ENCODE measurements around the gene SPOCD1.

SPOCD1 gene

GRCh38 chr1:31799895-31800673 lies 15.7 kb downstream of the SPOCD1 start:
- no peak for DNase-seq (ENCODE audit: low read depth)

- no peak for DNase-seq (ENCODE audit: low read depth)
Observed at GRCh38 chr1:31799196-31799894, 16.5 kb downstream of the SPOCD1 start.

DNA sequence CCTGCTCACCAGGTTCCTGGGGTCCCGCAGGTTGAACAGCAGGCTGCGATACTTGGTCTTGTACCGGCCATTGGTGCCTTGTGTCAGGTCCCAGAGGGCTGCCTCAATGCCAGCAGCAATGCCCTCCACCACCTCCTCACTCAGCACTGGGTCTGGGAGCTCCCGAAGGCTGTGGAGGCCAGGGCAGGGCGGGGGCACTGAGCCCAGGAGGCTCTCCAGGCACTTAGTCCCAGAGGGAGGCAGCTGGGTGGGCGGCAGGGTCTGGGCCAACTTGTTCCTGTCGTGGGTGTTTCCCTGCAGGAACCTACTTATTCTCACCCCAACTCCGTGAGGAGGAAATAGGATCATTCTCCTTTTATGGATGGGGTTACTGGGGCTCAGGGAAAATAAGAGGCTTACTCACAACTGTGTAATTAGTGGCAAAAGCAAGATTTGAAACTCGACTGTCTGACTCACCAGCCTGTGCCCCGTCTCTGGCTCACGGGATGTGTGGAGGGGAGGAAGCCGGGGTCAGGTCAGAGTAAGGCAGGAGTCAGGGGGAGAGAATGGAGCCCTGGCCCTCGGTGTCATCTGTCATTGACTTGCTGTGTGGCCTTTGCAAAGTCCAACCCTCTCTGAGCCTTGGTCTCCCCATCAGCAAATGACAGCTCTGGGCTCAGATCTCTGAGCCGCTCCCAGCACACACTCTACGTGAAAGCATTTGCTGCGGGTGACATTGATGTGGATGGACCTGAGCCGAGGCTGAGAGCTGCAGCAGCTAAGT lies 17.2 kb downstream of the SPOCD1 start:
- DNase-seq (ENCODE audit: low read depth), result peak; percentile 84

GRCh38 chr1:31798086-31798432 lies 17.8 kb downstream of the SPOCD1 start:
- no peak for DNase-seq (ENCODE audit: low read depth)

- no peak for DNase-seq (ENCODE audit: low read depth)
Observed at GRCh38 chr1:31797216-31797615, 18.6 kb downstream of the SPOCD1 start.

DNA sequence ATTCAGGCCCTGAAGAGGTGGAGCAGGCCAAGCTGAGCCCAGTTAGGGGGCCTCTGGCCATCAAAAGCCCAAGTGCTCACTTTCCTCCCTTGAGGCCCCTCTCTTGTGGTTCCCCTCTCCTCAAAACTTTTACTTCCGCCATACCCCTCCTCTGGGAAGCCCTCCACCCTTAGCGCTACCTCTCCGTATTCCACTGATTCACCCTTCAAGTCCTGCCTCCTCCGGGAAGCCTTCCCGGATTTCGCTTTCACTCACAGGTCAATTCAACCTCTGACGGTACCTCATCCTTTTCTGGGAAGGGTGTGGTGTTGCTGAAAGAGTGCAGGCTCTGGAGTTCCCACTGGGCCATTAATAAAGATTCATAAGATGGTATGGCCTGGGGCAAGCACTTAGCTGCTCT lies 19.1 kb downstream of the SPOCD1 start:
- no peak for DNase-seq (ENCODE audit: low read depth)

- peak; percentile 85 for DNase-seq (ENCODE audit: low read depth)
Observed at GRCh38 chr1:31795801-31796621, 19.8 kb downstream of the SPOCD1 start.

DNA sequence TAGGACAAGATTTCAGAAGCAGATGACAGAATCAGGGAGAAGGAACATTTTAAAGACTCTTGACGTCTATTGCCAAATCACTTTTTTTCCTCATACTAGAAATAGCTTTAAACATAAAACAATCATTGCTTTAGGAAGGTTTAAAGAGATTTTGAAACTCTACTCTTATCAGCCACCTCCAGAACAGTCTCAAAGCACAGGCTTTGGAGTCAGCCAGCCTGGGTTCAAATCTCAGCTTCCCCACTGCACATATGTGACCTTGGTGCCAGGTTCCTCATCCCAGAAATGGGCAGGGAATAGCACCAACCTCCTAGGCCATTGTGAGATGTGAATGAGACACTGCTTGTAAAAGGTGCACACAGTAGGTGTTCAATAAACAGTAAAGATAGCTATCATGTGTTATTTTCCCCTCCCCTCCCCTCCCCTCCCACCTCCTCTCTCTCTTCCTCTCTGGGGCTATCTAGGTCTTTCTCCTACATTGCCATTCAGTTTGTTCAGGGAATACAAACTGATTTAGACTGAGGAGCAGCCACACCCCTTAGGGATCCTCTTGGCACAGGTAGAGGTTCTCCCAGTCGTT lies 20.6 kb downstream of the SPOCD1 start:
- DNase-seq (ENCODE audit: low read depth), result no peak

- DNase-seq (ENCODE audit: low read depth), result no peak
Observed at GRCh38 chr1:31793586-31794285, 22.1 kb downstream of the SPOCD1 start.

DNA sequence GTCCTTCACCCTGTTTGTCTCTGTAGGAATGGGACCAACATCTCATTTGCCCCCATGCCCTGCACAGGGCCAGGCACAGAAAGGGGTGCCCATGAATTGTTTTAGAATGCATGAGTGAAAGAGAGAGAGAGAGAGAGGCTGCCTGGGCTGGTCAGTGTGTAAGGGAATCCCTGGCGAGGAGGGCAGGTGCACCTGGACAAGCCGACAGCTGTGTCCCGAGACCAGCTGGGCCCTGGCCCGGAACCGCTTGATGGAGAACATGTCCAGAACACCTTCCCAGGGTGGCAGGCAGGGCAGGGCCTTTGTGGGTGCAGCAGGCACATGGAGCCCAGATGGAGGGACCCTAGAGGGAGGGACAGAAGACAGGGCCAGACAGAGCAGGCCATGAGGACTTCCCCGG lies 22.7 kb downstream of the SPOCD1 start:
- DNase-seq (ENCODE audit: low read depth), result no peak

DNA sequence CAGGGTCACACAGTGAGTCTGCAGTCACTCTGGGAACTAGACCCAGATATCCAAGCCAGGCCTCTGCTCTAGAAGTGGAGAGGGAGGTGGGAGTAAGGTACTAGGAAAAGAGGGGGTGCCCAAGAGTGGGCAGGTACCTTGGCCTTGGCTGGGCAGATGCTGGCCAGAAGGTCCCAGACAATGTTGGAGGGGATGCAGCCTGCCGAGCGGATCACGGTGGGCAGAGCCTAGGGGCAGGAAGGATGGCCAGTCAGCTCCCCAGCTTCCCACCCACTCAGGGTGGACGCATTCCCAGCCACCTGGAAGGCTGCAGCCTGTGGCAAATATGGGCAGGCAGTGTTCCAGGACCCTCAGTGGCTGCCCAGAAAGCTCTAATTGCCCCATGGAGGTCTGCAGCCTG lies 23.3 kb downstream of the SPOCD1 start:
- DNase-seq (ENCODE audit: low read depth), result no peak

GRCh38 chr1:31792116-31792515 lies 23.7 kb downstream of the SPOCD1 start:
- no peak for DNase-seq (ENCODE audit: low read depth)

DNA sequence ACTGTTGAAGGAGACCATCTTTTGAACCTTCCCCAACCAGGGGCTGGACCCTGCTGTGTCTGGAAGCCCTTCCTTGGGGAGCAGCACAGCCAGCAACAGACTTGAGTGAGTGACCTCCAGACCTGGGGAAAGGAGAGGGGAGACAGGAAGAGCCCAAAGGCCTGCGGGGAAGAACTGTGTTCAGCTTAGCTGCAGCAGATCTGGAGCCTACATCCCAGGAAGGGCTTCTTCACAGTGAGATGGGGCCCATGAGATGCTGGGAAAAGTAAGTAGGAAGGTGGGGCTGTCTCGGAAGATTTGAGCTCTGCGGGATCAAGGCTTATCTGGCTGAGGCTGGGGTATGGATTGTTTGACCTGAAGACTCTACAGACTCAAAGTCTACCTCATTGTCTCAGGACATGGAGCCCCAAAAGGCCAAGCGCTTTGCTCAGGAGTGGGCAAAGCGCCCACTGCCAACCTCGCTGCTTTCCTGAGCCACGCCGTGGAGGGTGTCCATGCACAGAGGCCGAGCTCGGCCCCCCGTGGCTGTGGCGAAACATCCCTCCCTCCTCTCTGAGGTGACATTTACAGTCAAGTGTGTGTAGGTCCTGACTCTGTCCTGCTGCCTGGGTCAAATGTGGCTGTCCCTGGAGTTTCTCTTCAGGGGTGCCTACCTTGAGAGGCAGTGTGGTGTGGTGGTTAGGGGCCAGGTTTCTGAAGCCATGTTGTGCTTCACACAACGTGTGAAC lies 24.5 kb downstream of the SPOCD1 start:
- DNase-seq (ENCODE audit: low read depth), result no peak

DNA sequence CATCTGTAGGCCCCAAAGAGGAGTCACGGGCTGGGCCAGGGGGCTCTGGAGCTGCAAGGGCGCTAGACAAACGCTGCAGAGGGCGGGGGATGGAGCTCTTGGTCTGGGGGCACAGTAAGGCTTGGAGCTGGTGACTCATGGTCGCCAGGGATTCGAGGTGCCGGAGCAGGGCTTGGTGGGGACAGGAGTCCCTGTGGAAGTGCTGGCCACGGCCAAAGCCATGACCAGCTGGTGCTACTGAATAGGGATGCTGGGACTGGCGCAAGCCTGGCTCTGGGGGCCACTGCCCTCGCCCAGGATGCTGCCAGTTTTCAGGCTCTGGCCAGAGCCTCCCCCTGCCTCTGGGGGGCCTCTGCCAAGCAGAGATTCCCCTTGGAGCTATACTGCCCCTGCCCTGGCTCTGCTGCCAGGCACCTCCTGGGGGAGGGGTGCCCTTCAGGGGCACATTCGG lies 25.2 kb downstream of the SPOCD1 start:
- no peak for DNase-seq (ENCODE audit: low read depth)

- DNase-seq (ENCODE audit: low read depth), result no peak
Observed at GRCh38 chr1:31790140-31790539, 25.7 kb downstream of the SPOCD1 start.

GRCh38 chr1:31789259-31790065 lies 26.4 kb downstream of the SPOCD1 start:
- DNase-seq (ENCODE audit: low read depth), result peak; percentile 87

DNA sequence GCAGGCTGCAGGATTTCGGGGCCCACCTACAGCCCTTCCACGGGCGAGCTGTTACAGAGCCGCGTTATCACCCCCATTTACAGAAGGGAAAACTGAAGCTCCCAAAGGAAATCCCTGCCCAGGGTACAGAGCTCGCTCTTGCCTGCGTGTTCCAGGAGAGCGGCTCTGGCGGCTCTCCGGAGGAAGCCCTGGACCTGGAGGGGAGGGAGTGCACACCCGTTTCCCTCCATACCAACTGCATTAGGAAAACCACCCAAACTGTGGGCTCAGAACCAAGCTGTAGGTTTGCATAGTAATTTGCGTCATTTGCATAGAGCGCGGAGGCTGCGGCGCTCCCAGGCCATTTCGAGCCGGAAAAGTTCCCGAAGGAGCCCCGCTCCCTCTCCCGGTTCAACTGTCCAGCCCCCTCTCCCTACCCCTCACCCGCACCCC lies 27.0 kb downstream of the SPOCD1 start:
- peak; percentile 67 for DNase-seq (ENCODE audit: low read depth)

GRCh38 chr1:31788138-31788824 lies 27.5 kb downstream of the SPOCD1 start:
- peak; percentile 87 for DNase-seq (ENCODE audit: low read depth)

DNA sequence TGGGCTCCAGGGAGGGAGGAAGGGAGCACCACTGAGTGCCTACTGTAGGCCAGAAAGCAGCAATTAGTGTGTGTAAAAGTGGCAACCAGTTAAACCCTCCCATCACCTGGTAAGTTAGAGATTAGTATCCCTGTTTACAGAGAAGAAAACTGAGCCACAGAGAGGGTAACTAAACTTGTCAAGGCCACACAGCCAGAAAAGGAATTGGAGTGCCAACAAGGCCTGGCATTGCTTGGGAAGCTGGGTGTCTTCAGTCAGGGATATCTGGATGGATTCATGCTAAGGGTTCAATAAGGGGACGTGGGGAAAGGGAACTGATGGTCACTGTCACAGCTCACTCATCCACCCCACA lies 28.1 kb downstream of the SPOCD1 start:
- no peak for DNase-seq (ENCODE audit: low read depth)
